Measurements from ENCODE around the gene PILRB.

The PILRB gene

GRCh38 chr7:100400656-100401055 lies 42.7 kb downstream of the PILRB start:
- Mint-ChIP-seq H3K9me3 (no peaks in the 10 kb centered on the region), H3K36me3 (peaks cover 11% of the 10 kb centered on the region), H3K4me3 (no peak overlapping the region), H3K27ac (no peak overlapping the region), H3K4me1 (peaks cover 22% of the 10 kb centered on the region)
- no peak for ATAC-seq
- no peak for DNase-seq (ENCODE audit: low spot score in 2 of 2)

GRCh38 chr7:100401811-100402210 lies 43.9 kb downstream of the PILRB start:
- no peak overlapping the region for H3K4me3 Mint-ChIP-seq
- peaks cover 17% of the 10 kb centered on the region for H3K4me1 Mint-ChIP-seq
- no peak overlapping the region for H3K27ac Mint-ChIP-seq
- DNase-seq (ENCODE audit: low spot score in 2 of 2) (no peak), ATAC-seq (no peak)
- peaks cover 6% of the 10 kb centered on the region for H3K36me3 Mint-ChIP-seq
- no peaks in the 10 kb centered on the region for H3K9me3 Mint-ChIP-seq

DNA sequence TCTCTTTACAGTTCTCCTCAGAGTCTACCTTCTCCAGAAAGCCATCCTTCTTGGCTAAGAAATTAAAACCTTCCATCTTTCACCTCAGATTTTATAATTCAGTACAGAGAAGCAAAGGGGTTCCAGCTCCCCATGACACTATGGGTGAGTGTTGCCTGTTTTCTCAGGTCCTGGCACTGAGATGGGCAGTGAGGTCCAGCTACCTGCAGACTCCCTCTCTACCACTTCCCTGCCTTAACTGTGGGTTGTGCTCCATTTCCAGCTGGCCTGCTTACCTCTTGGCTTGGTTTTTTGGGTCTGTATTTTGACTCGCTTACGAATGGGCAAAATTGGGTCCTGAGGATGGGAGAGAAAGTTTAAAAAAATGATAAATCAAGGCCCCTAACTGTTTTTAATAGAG lies 44.3 kb downstream of the PILRB start:
- peaks cover 13% of the 10 kb centered on the region for H3K4me1 Mint-ChIP-seq
- no peak overlapping the region for H3K27ac Mint-ChIP-seq
- no peaks in the 10 kb centered on the region for H3K9me3 Mint-ChIP-seq
- ATAC-seq (no peak), DNase-seq (ENCODE audit: low spot score in 2 of 2) (no peak)
- H3K4me3 Mint-ChIP-seq = no peak overlapping the region
- peaks cover 6% of the 10 kb centered on the region for H3K36me3 Mint-ChIP-seq

DNA sequence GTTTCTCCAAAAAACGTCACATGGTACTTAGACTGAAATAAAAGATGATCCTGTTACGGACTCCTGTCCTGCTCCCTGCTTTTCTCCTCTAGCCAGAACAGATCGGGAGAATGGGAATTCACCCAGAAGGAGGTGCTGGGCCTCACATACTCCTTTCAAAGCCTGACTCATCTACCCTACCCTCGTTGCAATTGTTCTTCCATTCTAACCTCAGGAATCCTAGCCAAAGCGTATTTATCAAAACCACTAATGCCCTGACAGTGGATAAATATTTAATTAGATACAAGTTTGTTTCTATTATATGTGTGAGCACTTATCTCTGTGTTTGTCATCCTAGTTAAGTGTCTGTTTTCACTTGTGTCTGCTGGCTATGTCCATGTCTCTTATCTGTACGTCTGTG lies 48.9 kb downstream of the PILRB start:
- no peaks in the 10 kb centered on the region for H3K4me1 Mint-ChIP-seq
- no peaks in the 10 kb centered on the region for H3K36me3 Mint-ChIP-seq
- no peak overlapping the region for H3K27ac Mint-ChIP-seq
- ATAC-seq (no peak), DNase-seq (ENCODE audit: low spot score in 2 of 2) (no peak)
- no peaks in the 10 kb centered on the region for H3K9me3 Mint-ChIP-seq
- no peak overlapping the region for H3K4me3 Mint-ChIP-seq

DNA sequence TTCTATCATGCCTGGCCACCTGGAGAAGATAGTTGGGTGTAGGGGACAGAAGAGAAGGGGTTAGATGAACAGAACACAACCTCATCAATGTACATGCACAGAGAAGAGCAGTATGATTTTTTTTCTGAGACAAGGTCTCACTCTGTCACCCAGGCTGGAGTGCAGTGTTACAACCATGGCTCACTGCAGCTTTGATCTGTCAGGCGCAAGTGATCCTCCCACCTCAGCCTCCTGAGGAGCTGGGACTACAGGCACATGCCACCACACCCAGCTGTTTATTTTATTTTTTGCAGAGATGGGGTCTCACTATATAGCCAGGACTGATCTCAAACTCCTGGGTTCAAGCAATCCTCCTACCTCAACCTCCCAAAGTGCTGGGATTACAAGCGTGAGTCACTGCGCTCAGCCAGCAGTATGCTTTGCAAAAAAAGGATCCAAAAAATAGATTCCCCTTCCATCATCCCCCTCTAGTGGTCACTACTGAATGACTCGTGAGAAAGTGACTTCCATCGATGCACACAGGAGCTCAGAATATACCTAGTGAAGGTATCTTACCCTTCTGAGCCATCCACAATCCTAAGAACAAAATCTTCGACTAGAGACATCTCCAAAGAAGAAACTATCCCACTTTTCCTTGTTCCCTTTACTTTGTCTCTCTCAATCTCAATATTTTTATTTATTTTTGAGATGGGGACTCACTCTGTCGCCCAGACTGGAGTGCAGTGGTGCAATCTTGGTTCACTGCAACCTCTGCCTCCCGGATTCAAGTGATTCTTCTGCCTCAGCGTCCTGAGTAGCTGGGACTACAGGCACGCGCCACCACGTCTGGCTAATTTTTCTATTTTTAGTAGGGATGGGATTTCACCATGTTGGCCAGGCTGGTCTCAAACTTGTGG lies 49.6 kb downstream of the PILRB start:
- ATAC-seq (peak; percentile 89), DNase-seq (ENCODE audit: low spot score in 2 of 2) (peak in 1 of 2 donors; percentile 22)
- Mint-ChIP-seq H3K27ac (no peak overlapping the region), H3K4me1 (no peaks in the 10 kb centered on the region), H3K36me3 (no peaks in the 10 kb centered on the region), H3K4me3 (no peak overlapping the region), H3K9me3 (no peaks in the 10 kb centered on the region)

DNA sequence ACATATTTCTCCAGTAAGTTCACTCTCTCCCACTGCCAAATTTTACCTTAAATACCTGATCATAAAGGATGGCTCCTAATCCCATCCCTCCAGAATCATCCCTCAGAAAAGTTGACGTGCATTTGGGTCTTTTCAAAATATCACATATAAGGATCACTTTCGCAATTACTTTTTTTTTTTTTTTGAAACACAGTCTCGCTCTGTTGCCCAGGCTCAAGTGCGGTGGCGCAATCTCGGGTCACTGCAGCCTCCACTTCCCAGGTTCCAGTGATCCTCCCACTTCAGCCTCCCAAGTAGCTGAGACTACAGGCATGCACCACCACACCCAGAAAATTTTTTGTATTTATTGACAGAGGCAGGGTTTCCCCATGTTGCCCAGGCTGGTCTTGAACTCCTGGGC lies 53.2 kb downstream of the PILRB start:
- H3K9me3 Mint-ChIP-seq = no peaks in the 10 kb centered on the region
- no peak overlapping the region for H3K27ac Mint-ChIP-seq
- H3K4me1 Mint-ChIP-seq = peaks cover 7% of the 10 kb centered on the region

GRCh38 chr7:100413346-100413745 lies 55.4 kb downstream of the PILRB start:
- Mint-ChIP-seq H3K4me3 (no peak overlapping the region), H3K9me3 (no peaks in the 10 kb centered on the region), H3K4me1 (peaks cover 7% of the 10 kb centered on the region), H3K36me3 (no peaks in the 10 kb centered on the region), H3K27ac (peak overlapping the region; percentile 0)
- DNase-seq (ENCODE audit: low spot score in 2 of 2) = no peak
- ATAC-seq = no peak

More for the DNA sequence above, 53.2 kb downstream of the PILRB start:
- H3K4me3 Mint-ChIP-seq = no peak overlapping the region
- no peak for ATAC-seq
- no peaks in the 10 kb centered on the region for H3K36me3 Mint-ChIP-seq
- no peak for DNase-seq (ENCODE audit: low spot score in 2 of 2)

- no peaks in the 10 kb centered on the region for H3K36me3 Mint-ChIP-seq
- DNase-seq (ENCODE audit: low spot score in 2 of 2) (no peak), ATAC-seq (no peak)
- H3K4me1 Mint-ChIP-seq = peaks cover 7% of the 10 kb centered on the region
- H3K4me3 Mint-ChIP-seq = no peak overlapping the region
- H3K27ac Mint-ChIP-seq = no peak overlapping the region
- no peaks in the 10 kb centered on the region for H3K9me3 Mint-ChIP-seq
These were observed 56.0 kb downstream of the PILRB start for GRCh38 chr7:100413889-100414288.

DNA sequence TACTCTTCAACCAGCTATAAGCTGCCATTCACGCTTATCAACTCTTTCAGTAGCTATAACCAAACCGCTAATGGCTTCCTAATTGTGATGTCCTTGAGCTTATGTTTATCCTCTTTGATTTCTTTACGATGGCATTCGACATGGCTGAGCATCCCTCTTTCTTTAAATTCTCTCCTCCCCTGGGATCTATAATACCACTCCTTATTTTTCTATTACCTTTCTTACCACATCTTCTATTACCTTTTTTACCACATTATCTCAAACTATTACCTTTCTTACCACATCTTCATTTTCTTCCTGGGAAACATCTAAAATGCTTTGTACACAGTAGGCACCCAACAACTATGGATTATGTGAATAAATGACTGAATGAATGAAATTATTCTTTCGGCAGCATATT lies 57.5 kb downstream of the PILRB start:
- DNase-seq (ENCODE audit: low spot score in 2 of 2) = no peak
- Mint-ChIP-seq H3K27ac (no peak overlapping the region), H3K9me3 (no peaks in the 10 kb centered on the region), H3K36me3 (no peaks in the 10 kb centered on the region), H3K4me3 (no peak overlapping the region), H3K4me1 (peaks cover 7% of the 10 kb centered on the region)
- no peak for ATAC-seq

Measured in stimulated activated effector memory CD8-positive, alpha-beta T cell treated with anti-CD3 and anti-CD28 coated beads, Interleukin-12 subunit alpha, Interleukin-12 subunit beta, amount 100 ng/mL, for 72 hours (primary cell).